ENCODE results near the gene LPP. TPM values are rescaled to one million over a fixed set of nuclear protein-coding genes. Genes with fewer than 3 reads are reported as not detected.

LPP gene
- total and polyA plus RNA-seq, 2 of the 13 experiments (the other 11 are each of a cell fraction or from before 2014, with no cell fraction given), result 19.2 to 29.9 TPM

GRCh38 chr3:188185717-188186251 is 31.8 kb downstream of the LPP start (continued):
- TF ChIP-seq ZNF574 (CRISPR knock-in tag; IDR thresholded peaks at IDR 0.05) (no peak), ZNF343 (CRISPR knock-in tag; IDR thresholded peaks at IDR 0.05) (no peak), RCOR2 (CRISPR knock-in tag; IDR thresholded peaks at IDR 0.05) (0 out of 2 replicates have a peak, but pooled peaks have one; percentile 22), KLF16 (CRISPR knock-in tag; IDR thresholded peaks at IDR 0.05) (no peak; a peak in 1 of 4 replicates), ZSCAN22 (CRISPR knock-in tag; IDR thresholded peaks at IDR 0.05) (no peak), PCBP1 (IDR thresholded peaks at IDR 0.05; ENCODE audit: borderline replicate concordance, low read depth, low read length) (no peak), ZMYM4 (CRISPR knock-in tag; IDR thresholded peaks at IDR 0.05) (peak; percentile 62), MED1 (CRISPR knock-in tag; IDR thresholded peaks at IDR 0.05) (peak; percentile 77), NR2F6 (IDR thresholded peaks at IDR 0.05) (no peak), NR2F6 (CRISPR knock-in tag; IDR thresholded peaks at IDR 0.05) (peak; percentile 72), CBFB (CRISPR knock-in tag; IDR thresholded peaks at IDR 0.05) (no peak), ZNF720 (CRISPR knock-in tag; IDR thresholded peaks at IDR 0.05) (no peak), AGO1 (IDR thresholded peaks at IDR 0.05; ENCODE audit: low read depth, low read length, poor library complexity, severe bottlenecking) (no peak), MYC (CRISPR knock-in tag; IDR thresholded peaks at IDR 0.05; ENCODE audit: borderline replicate concordance) (no peak), BCL6 (CRISPR knock-in tag; IDR thresholded peaks at IDR 0.05) (peak; percentile 78), SIX4 (CRISPR knock-in tag; IDR thresholded peaks at IDR 0.05) (no peak), CEBPG (CRISPR knock-in tag; IDR thresholded peaks at IDR 0.05) (0 out of 2 replicates have a peak, but pooled peaks have one; percentile 12), POLR2G (IDR thresholded peaks at IDR 0.05; ENCODE audit: low read depth, low read length) (no peak), ELF1 (CRISPR knock-in tag; IDR thresholded peaks at IDR 0.05) (0 out of 2 replicates have a peak, but pooled peaks have one; percentile 13), HDAC2 (CRISPR knock-in tag; IDR thresholded peaks at IDR 0.05) (peak; percentile 70; the same call in 1 of the 2 replicates), ZNF276 (CRISPR knock-in tag; IDR thresholded peaks at IDR 0.05; ENCODE audit: low read depth) (no peak), YEATS2 (CRISPR knock-in tag; IDR thresholded peaks at IDR 0.05; ENCODE audit: borderline replicate concordance) (no peak), ZMAT5 (CRISPR knock-in tag; IDR thresholded peaks at IDR 0.05; ENCODE audit: borderline replicate concordance, low read depth) (no peak), ZNF512B (CRISPR knock-in tag; IDR thresholded peaks at IDR 0.05; ENCODE audit: borderline replicate concordance) (no peak), SMAD3 (CRISPR knock-in tag; IDR thresholded peaks at IDR 0.05) (no peak), ZNF256 (CRISPR knock-in tag; conservative IDR thresholded peaks at IDR 0.05) (no peak)
